ENCODE data around the gene FAM53B.

FAM53B gene

GRCh38 chr10:124607693-124608092 lies 136.5 kb downstream of the FAM53B start:
- DNase-seq (ENCODE audit: extremely low read depth, low read depth), result no peak
- TF ChIP-seq CTCF (IDR thresholded peaks at IDR 0.05; ENCODE audit: low read depth, low read length), result no peak

- no peak for DNase-seq (ENCODE audit: extremely low read depth, low read depth)
- no peak for TF ChIP-seq CTCF (IDR thresholded peaks at IDR 0.05; ENCODE audit: low read depth, low read length)
Observed at GRCh38 chr10:124606822-124607221, 137.4 kb downstream of the FAM53B start.

- no peak for TF ChIP-seq CTCF (IDR thresholded peaks at IDR 0.05; ENCODE audit: low read depth, low read length)
- no peak for DNase-seq (ENCODE audit: extremely low read depth, low read depth)
Observed at GRCh38 chr10:124605856-124606812, 138.0 kb downstream of the FAM53B start.

- TF ChIP-seq CTCF (IDR thresholded peaks at IDR 0.05; ENCODE audit: low read depth, low read length), result no peak
- no peak for DNase-seq (ENCODE audit: extremely low read depth, low read depth)
Observed at GRCh38 chr10:124605481-124605855, 138.7 kb downstream of the FAM53B start.

GRCh38 chr10:124605001-124605370 lies 139.2 kb downstream of the FAM53B start:
- no peak for TF ChIP-seq CTCF (IDR thresholded peaks at IDR 0.05; ENCODE audit: low read depth, low read length)
- no peak for DNase-seq (ENCODE audit: extremely low read depth, low read depth)

- TF ChIP-seq CTCF (IDR thresholded peaks at IDR 0.05; ENCODE audit: low read depth, low read length), result no peak
- no peak for DNase-seq (ENCODE audit: extremely low read depth, low read depth)
Observed at GRCh38 chr10:124604214-124605000, 139.8 kb downstream of the FAM53B start.

All from AG09319 (cell line).